H1 (cell line): Measurements from ENCODE around the gene NDUFB5. TPM values are rescaled to one million over a fixed set of nuclear protein-coding genes. Genes with fewer than 3 reads are reported as not detected.
A peak's percentile ranks its signal among the peaks of the same experiment; 100 is the strongest.

Experiments
- ASH2L ChIP-seq: fragments of 200-600, 300-600 bp; sonication (generic); IDR thresholded peaks from one replicate; pipeline ENCODE4 v1.7.1; 2017; ENCODE audit warnings: low read length
- BCL11A ChIP-seq, 2 experiments: IDR thresholded peaks; one replicate each; pipeline ENCODE4 v1.6.1; 2011; ENCODE audit warnings: low read depth in 2 of 2, low read length in 2 of 2, mild to moderate bottlenecking in 2 of 2
- EP300 ChIP-seq, 2 experiments: IDR thresholded peaks; 1 replicate in 1 of 2; 2 replicates in 1 of 2; pipeline ENCODE4 v1.6.1; 2011 to 2012; ENCODE audit warnings: low read depth in 2 of 2, low read length in 2 of 2, mild to moderate bottlenecking in 2 of 2, borderline replicate concordance in 1 of 2, inconsistent platforms in 1 of 2, moderate library complexity in 1 of 2
- GTF2F1 ChIP-seq: IDR thresholded peaks from 2 replicates; pipeline ENCODE4 v1.6.1; 2012; ENCODE audit warnings: low read depth, low read length, improper control_type of control experiment, borderline replicate concordance
- KDM1A ChIP-seq: fragments of 200-600, 300-600 bp; sonication (generic); IDR thresholded peaks from 2 replicates; pipeline ENCODE4 v1.7.1; 2016; ENCODE audit warnings: mild to moderate bottlenecking, low read length, borderline replicate concordance
- KDM5A ChIP-seq: fragments of 200-600 bp; IDR thresholded peaks from 2 replicates; pipeline ENCODE4 v1.7.1; 2012; ENCODE audit warnings: mild to moderate bottlenecking, low read length, inconsistent platforms, mixed read lengths
- PHF8 ChIP-seq: fragments of 200-600 bp; sonication (generic); conservative IDR thresholded peaks from 2 replicates; pipeline ENCODE4 v1.7.1; 2012; ENCODE audit warnings: low read depth, mild to moderate bottlenecking, inconsistent platforms, low read length, moderate library complexity
- RAD21 ChIP-seq, 2 experiments: IDR thresholded peaks in 1 of 2; conservative IDR thresholded peaks in 1 of 2; 2 replicates each; pipeline ENCODE4 v1.6.1; 2011; ENCODE audit warnings: low read depth in 2 of 2, low read length in 2 of 2, improper control_type of control experiment in 1 of 2, inconsistent platforms in 1 of 2, mild to moderate bottlenecking in 1 of 2, moderate library complexity in 1 of 2
- ZNF274 ChIP-seq: IDR thresholded peaks from 2 replicates; pipeline ENCODE4 v1.7.0; 2012; ENCODE audit warnings: low read length, borderline replicate concordance; ENCODE audit errors: extremely low read depth
- polyA plus RNA-seq, 7 experiments: library from polyadenylated mRNA; depleted of rRNA in 3 of 7; stranded (reverse) in 5 of 7; unstranded in 2 of 7; fragments of >200 nt in 5 of 7; fragments of 200-250 nt in 2 of 7; gene quantifications; 1 replicate in 5 of 7; 2 replicates in 1 of 7; 4 replicates in 1 of 7; pipeline versions ENCODE4 v1.2.1 to v1.2.3, GENCODE V29; 2011 to 2013; ENCODE audit warnings: missing spikeins in 2 of 7, mixed read lengths in 2 of 7
- total RNA-seq: library from RNA; stranded (reverse); fragmentation: NEBNext Ultra II Directional; extraction: Animal tissue kit (Norgen Biotek cat#: 25700); gene quantifications from 2 replicates; pipeline ENCODE4 v1.2.1, GENCODE V29; 2021
- TF ChIP-seq, protein P1 (sequence below): fragments of 300-600 bp; sonication (generic); IDR thresholded peaks from 2 replicates; pipeline ENCODE4 v1.7.1; 2012; ENCODE audit warnings: low read length, moderate library complexity, mild to moderate bottlenecking, inconsistent platforms; ENCODE audit not compliant: insufficient replicate concordance

The NDUFB5 gene
- total and polyA plus RNA-seq, 2 of the 8 experiments (the other 6 are each of a cell fraction or from before 2014, with no cell fraction given), result 46.1 to 85.8 TPM

DNA sequence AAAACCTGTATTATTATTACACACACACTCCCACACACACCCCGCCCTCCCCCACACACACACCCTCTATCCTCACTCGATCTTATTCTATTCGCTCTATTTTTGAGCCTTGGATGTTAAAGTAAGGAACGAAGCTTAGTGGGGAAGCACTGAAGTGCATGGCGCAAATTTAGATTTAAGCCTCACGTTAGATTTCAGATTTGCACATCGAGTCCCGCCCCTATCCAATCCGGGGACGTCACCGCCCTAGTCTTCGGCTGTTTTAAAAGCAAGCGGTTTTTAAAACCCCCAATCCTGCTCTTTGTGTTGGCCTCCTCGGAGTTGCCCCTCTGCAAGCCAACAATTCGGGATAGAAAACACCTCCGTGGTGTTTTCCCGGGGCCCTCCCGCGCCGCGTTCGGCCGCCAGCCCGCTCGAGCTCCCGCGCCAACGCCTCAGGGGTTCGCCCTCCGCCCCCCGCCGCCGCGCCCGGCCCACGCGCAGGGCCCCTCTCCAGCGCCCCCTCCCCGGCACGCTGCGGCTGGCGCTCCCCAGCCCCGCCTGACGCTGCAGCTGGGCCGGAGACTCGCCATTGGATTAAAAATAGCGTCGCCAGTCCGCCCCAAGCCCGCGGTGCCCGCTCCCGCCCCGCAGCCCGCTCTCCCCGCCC is 48.0 kb downstream of the NDUFB5 start, which contains the start of gene USP13 (continued):
- TF ChIP-seq, protein P1, sequence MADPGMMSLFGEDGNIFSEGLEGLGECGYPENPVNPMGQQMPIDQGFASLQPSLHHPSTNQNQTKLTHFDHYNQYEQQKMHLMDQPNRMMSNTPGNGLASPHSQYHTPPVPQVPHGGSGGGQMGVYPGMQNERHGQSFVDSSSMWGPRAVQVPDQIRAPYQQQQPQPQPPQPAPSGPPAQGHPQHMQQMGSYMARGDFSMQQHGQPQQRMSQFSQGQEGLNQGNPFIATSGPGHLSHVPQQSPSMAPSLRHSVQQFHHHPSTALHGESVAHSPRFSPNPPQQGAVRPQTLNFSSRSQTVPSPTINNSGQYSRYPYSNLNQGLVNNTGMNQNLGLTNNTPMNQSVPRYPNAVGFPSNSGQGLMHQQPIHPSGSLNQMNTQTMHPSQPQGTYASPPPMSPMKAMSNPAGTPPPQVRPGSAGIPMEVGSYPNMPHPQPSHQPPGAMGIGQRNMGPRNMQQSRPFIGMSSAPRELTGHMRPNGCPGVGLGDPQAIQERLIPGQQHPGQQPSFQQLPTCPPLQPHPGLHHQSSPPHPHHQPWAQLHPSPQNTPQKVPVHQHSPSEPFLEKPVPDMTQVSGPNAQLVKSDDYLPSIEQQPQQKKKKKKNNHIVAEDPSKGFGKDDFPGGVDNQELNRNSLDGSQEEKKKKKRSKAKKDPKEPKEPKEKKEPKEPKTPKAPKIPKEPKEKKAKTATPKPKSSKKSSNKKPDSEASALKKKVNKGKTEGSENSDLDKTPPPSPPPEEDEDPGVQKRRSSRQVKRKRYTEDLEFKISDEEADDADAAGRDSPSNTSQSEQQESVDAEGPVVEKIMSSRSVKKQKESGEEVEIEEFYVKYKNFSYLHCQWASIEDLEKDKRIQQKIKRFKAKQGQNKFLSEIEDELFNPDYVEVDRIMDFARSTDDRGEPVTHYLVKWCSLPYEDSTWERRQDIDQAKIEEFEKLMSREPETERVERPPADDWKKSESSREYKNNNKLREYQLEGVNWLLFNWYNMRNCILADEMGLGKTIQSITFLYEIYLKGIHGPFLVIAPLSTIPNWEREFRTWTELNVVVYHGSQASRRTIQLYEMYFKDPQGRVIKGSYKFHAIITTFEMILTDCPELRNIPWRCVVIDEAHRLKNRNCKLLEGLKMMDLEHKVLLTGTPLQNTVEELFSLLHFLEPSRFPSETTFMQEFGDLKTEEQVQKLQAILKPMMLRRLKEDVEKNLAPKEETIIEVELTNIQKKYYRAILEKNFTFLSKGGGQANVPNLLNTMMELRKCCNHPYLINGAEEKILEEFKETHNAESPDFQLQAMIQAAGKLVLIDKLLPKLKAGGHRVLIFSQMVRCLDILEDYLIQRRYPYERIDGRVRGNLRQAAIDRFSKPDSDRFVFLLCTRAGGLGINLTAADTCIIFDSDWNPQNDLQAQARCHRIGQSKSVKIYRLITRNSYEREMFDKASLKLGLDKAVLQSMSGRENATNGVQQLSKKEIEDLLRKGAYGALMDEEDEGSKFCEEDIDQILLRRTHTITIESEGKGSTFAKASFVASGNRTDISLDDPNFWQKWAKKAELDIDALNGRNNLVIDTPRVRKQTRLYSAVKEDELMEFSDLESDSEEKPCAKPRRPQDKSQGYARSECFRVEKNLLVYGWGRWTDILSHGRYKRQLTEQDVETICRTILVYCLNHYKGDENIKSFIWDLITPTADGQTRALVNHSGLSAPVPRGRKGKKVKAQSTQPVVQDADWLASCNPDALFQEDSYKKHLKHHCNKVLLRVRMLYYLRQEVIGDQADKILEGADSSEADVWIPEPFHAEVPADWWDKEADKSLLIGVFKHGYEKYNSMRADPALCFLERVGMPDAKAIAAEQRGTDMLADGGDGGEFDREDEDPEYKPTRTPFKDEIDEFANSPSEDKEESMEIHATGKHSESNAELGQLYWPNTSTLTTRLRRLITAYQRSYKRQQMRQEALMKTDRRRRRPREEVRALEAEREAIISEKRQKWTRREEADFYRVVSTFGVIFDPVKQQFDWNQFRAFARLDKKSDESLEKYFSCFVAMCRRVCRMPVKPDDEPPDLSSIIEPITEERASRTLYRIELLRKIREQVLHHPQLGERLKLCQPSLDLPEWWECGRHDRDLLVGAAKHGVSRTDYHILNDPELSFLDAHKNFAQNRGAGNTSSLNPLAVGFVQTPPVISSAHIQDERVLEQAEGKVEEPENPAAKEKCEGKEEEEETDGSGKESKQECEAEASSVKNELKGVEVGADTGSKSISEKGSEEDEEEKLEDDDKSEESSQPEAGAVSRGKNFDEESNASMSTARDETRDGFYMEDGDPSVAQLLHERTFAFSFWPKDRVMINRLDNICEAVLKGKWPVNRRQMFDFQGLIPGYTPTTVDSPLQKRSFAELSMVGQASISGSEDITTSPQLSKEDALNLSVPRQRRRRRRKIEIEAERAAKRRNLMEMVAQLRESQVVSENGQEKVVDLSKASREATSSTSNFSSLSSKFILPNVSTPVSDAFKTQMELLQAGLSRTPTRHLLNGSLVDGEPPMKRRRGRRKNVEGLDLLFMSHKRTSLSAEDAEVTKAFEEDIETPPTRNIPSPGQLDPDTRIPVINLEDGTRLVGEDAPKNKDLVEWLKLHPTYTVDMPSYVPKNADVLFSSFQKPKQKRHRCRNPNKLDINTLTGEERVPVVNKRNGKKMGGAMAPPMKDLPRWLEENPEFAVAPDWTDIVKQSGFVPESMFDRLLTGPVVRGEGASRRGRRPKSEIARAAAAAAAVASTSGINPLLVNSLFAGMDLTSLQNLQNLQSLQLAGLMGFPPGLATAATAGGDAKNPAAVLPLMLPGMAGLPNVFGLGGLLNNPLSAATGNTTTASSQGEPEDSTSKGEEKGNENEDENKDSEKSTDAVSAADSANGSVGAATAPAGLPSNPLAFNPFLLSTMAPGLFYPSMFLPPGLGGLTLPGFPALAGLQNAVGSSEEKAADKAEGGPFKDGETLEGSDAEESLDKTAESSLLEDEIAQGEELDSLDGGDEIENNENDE, result no peak
- TF ChIP-seq BCL11A (IDR thresholded peaks at IDR 0.05; ENCODE audit: low read depth in 2 of 2, low read length in 2 of 2), result no peak
- TF ChIP-seq KDM5A, result no peak
- no peak for TF ChIP-seq GTF2F1
- peak; percentile 59; the same call in 1 of the 2 replicates for TF ChIP-seq PHF8
- peak; percentile 18 for TF ChIP-seq ASH2L
- no peak for TF ChIP-seq KDM1A
- TF ChIP-seq RAD21 (IDR thresholded peaks at IDR 0.05 in 1 of 2, conservative IDR thresholded peaks at IDR 0.05 in 1 of 2; ENCODE audit: low read depth in 2 of 2, low read length in 2 of 2), result no peak
- no peak for TF ChIP-seq ZNF274
- TF ChIP-seq EP300 (IDR thresholded peaks at IDR 0.05; ENCODE audit: borderline replicate concordance in 1 of 2, low read depth in 2 of 2, low read length in 2 of 2), result no peak
